GM18502 (cell line): ENCODE data around the gene NAALAD2.
"Not testable (repeated sequence)": the region's sequence is repeated elsewhere in the genome, so short reads cannot be mapped to it uniquely, and the experiment has no call there.

Experiments
- ATAC-seq: cut with Tn5 transposase; IDR thresholded peaks from one replicate; pipeline ENCODE4 v1.9.1; 2021; ENCODE audit warnings: mild to moderate bottlenecking; ENCODE audit not compliant: unreplicated experiment, poor library complexity

The NAALAD2 gene

DNA sequence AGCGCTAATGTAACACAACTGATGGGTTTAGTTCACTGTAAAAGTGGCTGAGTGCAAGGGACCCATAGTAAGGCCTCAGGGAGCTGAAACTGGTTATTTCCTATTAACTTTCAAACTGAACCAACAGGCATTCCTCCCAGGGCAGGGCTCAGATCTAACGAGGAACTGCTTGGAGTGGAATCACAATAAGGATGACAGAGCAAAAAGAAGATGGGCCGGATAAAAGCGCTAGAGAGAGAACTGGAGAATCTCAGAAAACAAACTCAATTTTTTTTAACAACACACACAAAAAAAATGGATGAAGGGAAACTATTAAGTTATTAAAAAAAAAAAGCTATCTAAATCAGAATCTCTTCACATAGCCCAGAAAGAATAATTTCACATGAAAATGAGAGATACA is 102.5 kb downstream of the NAALAD2 start:
- ATAC-seq: no peak

- not testable (repeated sequence) for ATAC-seq
Observed at GRCh38 chr11:90239967-90240636, 105.6 kb downstream of the NAALAD2 start.

- ATAC-seq: no peak
Observed at GRCh38 chr11:90241414-90241813, 107.0 kb downstream of the NAALAD2 start.
